SK-N-SH treated with all-trans-retinoic acid at 6 μM for 48 hours (cell line): ENCODE results near the gene NEK4.

Experiments used
- ATAC-seq: fragments of 200-7000 bp; cut with Tn5 transposase; 3 replicates; pipeline ENCODE4 v1.9.1; 2020; ENCODE audit warnings: mild to moderate bottlenecking, moderate library complexity
- ARNTL ChIP-seq: fragments of 450-650 bp; formaldehyde crosslinking; IDR thresholded peaks from 2 replicates; pipeline ENCODE4 v1.5.0; 2020; ENCODE audit warnings: low read depth, mild to moderate bottlenecking, moderate library complexity, borderline replicate concordance
- BACH2 ChIP-seq: fragments of 250-450 bp; sonication (Bioruptor Pico); IDR thresholded peaks from 2 replicates; pipeline ENCODE4 v1.9.0; 2021; ENCODE audit warnings: mild to moderate bottlenecking, borderline replicate concordance
- CSDC2 ChIP-seq: fragments of 250-450 bp; sonication (Bioruptor Pico); IDR thresholded peaks from 2 replicates; pipeline ENCODE4 v1.5.0; 2020; ENCODE audit warnings: mild to moderate bottlenecking, moderate library complexity
- ISL1 ChIP-seq: fragments of 250-450 bp; sonication (Bioruptor Pico); IDR thresholded peaks from 2 replicates; pipeline ENCODE4 v2.1.2; 2022; ENCODE audit warnings: mild to moderate bottlenecking, moderate library complexity
- OSR1 ChIP-seq: fragments of 250-450 bp; sonication (Bioruptor Pico); IDR thresholded peaks from 2 replicates; pipeline ENCODE4 v1.8.0; 2022; ENCODE audit warnings: moderate library complexity, mild to moderate bottlenecking, inconsistent platforms
- PPARA ChIP-seq: fragments of 250-450 bp; sonication (Bioruptor Pico); IDR thresholded peaks from 2 replicates; pipeline ENCODE4 v1.5.0; 2020; ENCODE audit warnings: mild to moderate bottlenecking, borderline replicate concordance
- RARB ChIP-seq: fragments of 250-450 bp; sonication (Bioruptor Pico); IDR thresholded peaks from 2 replicates; pipeline ENCODE4 v1.8.0; 2021; ENCODE audit warnings: mild to moderate bottlenecking, moderate library complexity
- SNAI2 ChIP-seq: fragments of 250-450 bp; sonication (Bioruptor Pico); IDR thresholded peaks from 2 replicates; pipeline ENCODE4 v1.5.0; 2020; ENCODE audit warnings: mild to moderate bottlenecking, moderate library complexity
- TOX ChIP-seq: fragments of 250-450 bp; sonication (Bioruptor Pico); IDR thresholded peaks from 2 replicates; pipeline ENCODE4 v1.8.0; 2021; ENCODE audit warnings: mild to moderate bottlenecking, moderate library complexity, borderline replicate concordance
- ZFP3 ChIP-seq: fragments of 250-450 bp; sonication (Bioruptor Pico); IDR thresholded peaks from 2 replicates; pipeline ENCODE4 v1.5.0; 2020; ENCODE audit warnings: mild to moderate bottlenecking, moderate library complexity
- ZFP30 ChIP-seq: fragments of 450-650 bp; formaldehyde crosslinking; IDR thresholded peaks from 2 replicates; pipeline ENCODE4 v1.5.0; 2022; ENCODE audit warnings: mild to moderate bottlenecking, moderate library complexity
- ZNF565 ChIP-seq: fragments of 450-650 bp; formaldehyde crosslinking; conservative IDR thresholded peaks from 2 replicates; pipeline ENCODE4 v1.5.0; 2020; ENCODE audit warnings: low read depth, mild to moderate bottlenecking, moderate library complexity
- ZNF70 ChIP-seq: fragments of 450-650 bp; formaldehyde crosslinking; IDR thresholded peaks from 2 replicates; pipeline ENCODE4 v1.5.0; 2020; ENCODE audit warnings: mild to moderate bottlenecking, moderate library complexity
- ZNF8 ChIP-seq: fragments of 450-650 bp; formaldehyde crosslinking; IDR thresholded peaks from 2 replicates; pipeline ENCODE4 v1.5.0; 2020; ENCODE audit warnings: mild to moderate bottlenecking, moderate library complexity
- TF ChIP-seq, protein P1 (sequence below): fragments of 250-450 bp; sonication (Bioruptor Pico); IDR thresholded peaks from 2 replicates; pipeline ENCODE4 v1.5.1; 2020; ENCODE audit warnings: low read depth, mild to moderate bottlenecking, moderate library complexity
- TF ChIP-seq, protein P2 (sequence below): fragments of 250-450 bp; sonication (Bioruptor Pico); IDR thresholded peaks from 2 replicates; pipeline ENCODE4 v1.5.1; 2021; ENCODE audit warnings: mild to moderate bottlenecking, moderate library complexity
- TF ChIP-seq, protein P3 (sequence below): fragments of 250-450 bp; sonication (Bioruptor Pico); IDR thresholded peaks from 2 replicates; pipeline ENCODE4 v1.8.0; 2020; ENCODE audit warnings: mild to moderate bottlenecking, moderate library complexity, borderline replicate concordance
- TF ChIP-seq, protein P4 (sequence below): fragments of 250-450 bp; sonication (Bioruptor Pico); IDR thresholded peaks from 2 replicates; pipeline ENCODE4 v1.8.0; 2021; ENCODE audit warnings: low read depth, mild to moderate bottlenecking, moderate library complexity, borderline replicate concordance

Gene NEK4

DNA sequence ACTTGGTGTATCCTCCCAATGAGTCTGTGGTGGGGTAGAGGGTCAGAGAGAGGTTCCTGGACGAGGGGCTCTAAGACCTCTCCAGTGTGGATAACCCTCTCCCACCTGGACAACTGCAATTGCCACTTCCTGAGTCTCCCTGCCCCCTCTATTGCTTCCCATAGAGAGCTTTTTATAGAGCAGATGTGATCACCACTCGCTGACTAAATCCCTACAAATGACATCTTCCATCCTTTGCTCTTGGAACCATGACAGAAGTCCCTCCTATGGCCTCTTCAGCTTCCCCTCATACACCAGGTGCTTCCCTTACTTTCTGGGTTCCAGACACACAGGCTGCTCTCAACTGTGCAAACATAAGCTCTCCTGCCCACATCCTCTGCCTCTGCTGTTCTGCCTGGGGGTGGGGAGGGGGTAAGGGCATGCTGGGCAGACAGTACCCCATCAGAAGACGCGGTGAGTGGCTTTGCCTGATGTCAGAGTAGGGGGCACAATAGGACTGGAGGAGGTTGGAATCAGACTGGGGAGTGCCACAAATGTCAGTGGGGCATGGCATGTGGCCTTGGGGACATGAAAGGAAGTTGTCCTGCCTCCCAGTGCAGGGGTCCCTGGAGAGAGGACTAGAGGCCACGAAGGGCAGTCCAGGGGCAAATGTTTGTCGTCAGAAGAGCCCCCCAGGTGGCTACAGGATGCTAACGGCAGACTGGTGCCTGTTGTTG lies 39.1 kb upstream of the NEK4 start:
- no peak for ATAC-seq
- TF ChIP-seq ZNF565: no peak
- TF ChIP-seq ISL1 (CRISPR knock-in tag): no peak
- TF ChIP-seq BACH2 (CRISPR knock-in tag): no peak
- TF ChIP-seq, protein P1, sequence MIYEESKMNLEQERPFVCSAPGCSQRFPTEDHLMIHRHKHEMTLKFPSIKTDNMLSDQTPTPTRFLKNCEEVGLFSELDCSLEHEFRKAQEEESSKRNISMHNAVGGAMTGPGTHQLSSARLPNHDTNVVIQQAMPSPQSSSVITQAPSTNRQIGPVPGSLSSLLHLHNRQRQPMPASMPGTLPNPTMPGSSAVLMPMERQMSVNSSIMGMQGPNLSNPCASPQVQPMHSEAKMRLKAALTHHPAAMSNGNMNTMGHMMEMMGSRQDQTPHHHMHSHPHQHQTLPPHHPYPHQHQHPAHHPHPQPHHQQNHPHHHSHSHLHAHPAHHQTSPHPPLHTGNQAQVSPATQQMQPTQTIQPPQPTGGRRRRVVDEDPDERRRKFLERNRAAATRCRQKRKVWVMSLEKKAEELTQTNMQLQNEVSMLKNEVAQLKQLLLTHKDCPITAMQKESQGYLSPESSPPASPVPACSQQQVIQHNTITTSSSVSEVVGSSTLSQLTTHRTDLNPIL (CRISPR knock-in tag): no peak
- no peak for TF ChIP-seq ZNF70 (CRISPR knock-in tag)
- TF ChIP-seq, protein P2, sequence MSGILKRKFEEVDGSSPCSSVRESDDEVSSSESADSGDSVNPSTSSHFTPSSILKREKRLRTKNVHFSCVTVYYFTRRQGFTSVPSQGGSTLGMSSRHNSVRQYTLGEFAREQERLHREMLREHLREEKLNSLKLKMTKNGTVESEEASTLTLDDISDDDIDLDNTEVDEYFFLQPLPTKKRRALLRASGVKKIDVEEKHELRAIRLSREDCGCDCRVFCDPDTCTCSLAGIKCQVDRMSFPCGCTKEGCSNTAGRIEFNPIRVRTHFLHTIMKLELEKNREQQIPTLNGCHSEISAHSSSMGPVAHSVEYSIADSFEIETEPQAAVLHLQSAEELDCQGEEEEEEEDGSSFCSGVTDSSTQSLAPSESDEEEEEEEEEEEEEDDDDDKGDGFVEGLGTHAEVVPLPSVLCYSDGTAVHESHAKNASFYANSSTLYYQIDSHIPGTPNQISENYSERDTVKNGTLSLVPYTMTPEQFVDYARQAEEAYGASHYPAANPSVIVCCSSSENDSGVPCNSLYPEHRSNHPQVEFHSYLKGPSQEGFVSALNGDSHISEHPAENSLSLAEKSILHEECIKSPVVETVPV (CRISPR knock-in tag): no peak
- TF ChIP-seq PPARA: no peak
- TF ChIP-seq, protein P3, sequence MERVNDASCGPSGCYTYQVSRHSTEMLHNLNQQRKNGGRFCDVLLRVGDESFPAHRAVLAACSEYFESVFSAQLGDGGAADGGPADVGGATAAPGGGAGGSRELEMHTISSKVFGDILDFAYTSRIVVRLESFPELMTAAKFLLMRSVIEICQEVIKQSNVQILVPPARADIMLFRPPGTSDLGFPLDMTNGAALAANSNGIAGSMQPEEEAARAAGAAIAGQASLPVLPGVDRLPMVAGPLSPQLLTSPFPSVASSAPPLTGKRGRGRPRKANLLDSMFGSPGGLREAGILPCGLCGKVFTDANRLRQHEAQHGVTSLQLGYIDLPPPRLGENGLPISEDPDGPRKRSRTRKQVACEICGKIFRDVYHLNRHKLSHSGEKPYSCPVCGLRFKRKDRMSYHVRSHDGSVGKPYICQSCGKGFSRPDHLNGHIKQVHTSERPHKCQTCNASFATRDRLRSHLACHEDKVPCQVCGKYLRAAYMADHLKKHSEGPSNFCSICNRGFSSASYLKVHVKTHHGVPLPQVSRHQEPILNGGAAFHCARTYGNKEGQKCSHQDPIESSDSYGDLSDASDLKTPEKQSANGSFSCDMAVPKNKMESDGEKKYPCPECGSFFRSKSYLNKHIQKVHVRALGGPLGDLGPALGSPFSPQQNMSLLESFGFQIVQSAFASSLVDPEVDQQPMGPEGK (CRISPR knock-in tag): no peak
- TF ChIP-seq, all 23 proteins: peak for 0

DNA sequence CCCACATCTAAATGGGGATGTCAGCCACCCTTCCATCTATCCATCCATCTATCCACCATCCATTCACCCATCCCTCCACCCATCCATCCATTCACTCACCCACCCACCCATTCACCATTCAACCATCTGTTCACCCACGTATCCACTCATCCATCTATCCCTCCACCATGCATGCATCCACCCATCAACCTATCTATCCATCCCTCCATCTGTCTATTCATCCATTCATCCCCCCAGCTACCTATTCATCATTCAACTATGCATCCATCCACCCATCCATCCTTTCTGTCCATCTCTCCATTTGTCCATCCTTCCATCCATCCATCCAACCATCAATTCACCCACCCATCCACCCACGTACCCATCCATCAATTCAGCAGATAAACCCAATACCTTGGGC lies 38.4 kb upstream of the NEK4 start:
- no peak for ATAC-seq
- TF ChIP-seq, protein P3 (CRISPR knock-in tag): no peak
- TF ChIP-seq, protein P4, sequence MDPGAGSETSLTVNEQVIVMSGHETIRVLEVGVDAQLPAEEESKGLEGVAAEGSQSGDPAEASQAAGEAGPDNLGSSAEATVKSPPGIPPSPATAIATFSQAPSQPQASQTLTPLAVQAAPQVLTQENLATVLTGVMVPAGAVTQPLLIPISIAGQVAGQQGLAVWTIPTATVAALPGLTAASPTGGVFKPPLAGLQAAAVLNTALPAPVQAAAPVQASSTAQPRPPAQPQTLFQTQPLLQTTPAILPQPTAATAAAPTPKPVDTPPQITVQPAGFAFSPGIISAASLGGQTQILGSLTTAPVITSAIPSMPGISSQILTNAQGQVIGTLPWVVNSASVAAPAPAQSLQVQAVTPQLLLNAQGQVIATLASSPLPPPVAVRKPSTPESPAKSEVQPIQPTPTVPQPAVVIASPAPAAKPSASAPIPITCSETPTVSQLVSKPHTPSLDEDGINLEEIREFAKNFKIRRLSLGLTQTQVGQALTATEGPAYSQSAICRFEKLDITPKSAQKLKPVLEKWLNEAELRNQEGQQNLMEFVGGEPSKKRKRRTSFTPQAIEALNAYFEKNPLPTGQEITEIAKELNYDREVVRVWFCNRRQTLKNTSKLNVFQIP (CRISPR knock-in tag): no peak
- TF ChIP-seq OSR1 (CRISPR knock-in tag) (no peak), PPARA (no peak), ZNF565 (no peak), ZNF70 (CRISPR knock-in tag) (no peak), TOX (CRISPR knock-in tag) (no peak), ZNF8 (CRISPR knock-in tag) (no peak), BACH2 (CRISPR knock-in tag) (no peak)

DNA sequence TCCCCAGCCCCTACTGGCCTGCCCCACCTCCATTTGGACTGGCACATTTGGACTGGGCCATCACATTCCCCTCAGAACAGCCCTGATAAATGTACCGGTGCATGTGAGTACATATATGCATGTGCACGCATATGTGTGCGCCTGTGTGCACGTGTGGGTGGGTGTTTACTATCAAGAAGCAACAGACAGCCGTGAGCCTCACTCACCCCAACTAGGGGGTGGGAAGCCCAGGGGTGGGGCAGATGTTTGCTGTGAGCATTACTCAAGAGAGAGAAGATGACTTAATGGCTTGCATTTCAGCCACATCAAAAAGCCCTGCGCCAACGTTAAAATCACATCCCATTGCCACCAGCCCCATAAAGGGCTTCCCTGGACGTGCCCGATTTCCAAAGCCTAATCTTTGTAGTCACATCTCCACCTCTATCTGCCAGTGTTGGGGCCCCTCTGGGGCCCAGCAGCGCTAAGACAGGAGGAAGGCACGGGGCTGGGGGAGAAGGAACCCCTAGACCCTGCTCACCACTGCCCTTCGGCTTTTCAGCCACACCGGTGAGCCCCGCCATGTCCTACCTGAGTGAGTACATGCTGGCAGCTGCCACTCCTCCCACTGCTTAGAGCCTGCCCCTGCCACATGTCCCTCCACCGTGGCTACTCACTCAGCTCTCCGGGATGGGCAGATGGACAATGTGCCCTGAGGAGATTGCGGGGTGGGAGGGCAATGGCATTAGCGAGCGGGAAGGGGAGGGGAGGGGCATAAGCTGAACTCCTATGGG lies 34.7 kb upstream of the NEK4 start:
- TF ChIP-seq, protein P2 (CRISPR knock-in tag): no peak
- TF ChIP-seq BACH2 (CRISPR knock-in tag): no peak
- no peak for TF ChIP-seq SNAI2 (CRISPR knock-in tag)
- TF ChIP-seq ARNTL (CRISPR knock-in tag): no peak
- TF ChIP-seq, protein P1 (CRISPR knock-in tag): no peak
- TF ChIP-seq ZNF70 (CRISPR knock-in tag): no peak
- TF ChIP-seq ZNF8 (CRISPR knock-in tag): no peak
- TF ChIP-seq ZFP30 (CRISPR knock-in tag): no peak
- no peak for TF ChIP-seq RARB (CRISPR knock-in tag)
- no peak for TF ChIP-seq ZFP3 (CRISPR knock-in tag)
- TF ChIP-seq ISL1 (CRISPR knock-in tag): no peak
- TF ChIP-seq ZNF565: no peak
- no peak for TF ChIP-seq CSDC2 (CRISPR knock-in tag)
- ATAC-seq: no peak
